Measurements from ENCODE around the gene TLX1. TPM values are rescaled to one million over a fixed set of nuclear protein-coding genes. Genes with fewer than 3 reads are reported as not detected.
A peak's percentile ranks its signal among the peaks of the same experiment; 100 is the strongest.

Gene TLX1
- total RNA-seq, 3 donors from 2014 or later: 0.93 to 1.0 TPM; not detected in 1

DNA sequence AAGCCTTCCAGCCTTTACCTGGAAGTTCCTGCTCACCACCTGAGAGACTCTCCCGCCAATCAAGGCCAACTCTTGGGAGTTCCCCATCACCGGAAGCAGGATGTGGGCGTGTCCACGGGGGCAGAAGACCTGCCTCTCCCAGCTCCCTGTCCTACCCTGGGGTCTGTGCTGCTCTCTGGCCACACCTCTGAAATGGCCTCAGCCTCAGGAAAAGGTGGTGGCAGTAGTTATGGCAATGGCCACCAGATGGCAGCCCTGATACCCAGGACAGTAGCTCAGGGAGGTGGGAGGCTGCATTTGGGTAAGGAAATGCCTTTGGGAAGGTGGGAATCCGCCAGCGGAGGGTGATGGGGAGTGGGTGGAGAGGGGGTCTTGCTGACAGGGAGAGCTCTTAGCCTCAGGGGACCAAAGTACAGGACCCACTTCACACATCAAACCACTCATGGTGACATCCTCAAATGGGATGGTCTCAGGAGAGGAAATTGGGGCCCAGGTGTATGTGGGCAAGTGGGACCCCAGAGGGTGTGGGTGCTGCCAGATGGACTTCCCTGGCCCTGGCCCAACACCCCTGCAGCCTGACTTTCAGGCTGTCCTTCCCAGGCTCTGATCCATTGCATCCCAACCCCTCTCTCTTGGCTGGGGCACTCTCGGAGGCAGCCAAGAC is 35.4 kb upstream of the TLX1 start:
- intact Hi-C loops (cut with DNase I, micrococcal nuclease): loop anchor here (2.0 to 10.0 kb wide), 2 partner anchors 47 to 49 kb away; no protein-coding TSS in a partner anchor
- H3K36me3 ChIP-seq (ENCODE audit: low read depth): no peaks in the 10 kb centered on the region
- no peaks in the 10 kb centered on the region for H3K4me1 ChIP-seq (ENCODE audit: low read depth)
- H3K9me3 ChIP-seq: no peaks in the 10 kb centered on the region
- peak; percentile 89 to 93 (median 91) for DNase-seq
- ATAC-seq: peak; percentile 98
- TF ChIP-seq, protein P1, sequence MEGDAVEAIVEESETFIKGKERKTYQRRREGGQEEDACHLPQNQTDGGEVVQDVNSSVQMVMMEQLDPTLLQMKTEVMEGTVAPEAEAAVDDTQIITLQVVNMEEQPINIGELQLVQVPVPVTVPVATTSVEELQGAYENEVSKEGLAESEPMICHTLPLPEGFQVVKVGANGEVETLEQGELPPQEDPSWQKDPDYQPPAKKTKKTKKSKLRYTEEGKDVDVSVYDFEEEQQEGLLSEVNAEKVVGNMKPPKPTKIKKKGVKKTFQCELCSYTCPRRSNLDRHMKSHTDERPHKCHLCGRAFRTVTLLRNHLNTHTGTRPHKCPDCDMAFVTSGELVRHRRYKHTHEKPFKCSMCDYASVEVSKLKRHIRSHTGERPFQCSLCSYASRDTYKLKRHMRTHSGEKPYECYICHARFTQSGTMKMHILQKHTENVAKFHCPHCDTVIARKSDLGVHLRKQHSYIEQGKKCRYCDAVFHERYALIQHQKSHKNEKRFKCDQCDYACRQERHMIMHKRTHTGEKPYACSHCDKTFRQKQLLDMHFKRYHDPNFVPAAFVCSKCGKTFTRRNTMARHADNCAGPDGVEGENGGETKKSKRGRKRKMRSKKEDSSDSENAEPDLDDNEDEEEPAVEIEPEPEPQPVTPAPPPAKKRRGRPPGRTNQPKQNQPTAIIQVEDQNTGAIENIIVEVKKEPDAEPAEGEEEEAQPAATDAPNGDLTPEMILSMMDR (IDR thresholded peaks at IDR 0.05): peak; percentile 65
- H3K4me3 ChIP-seq: no peak overlapping the region

DNA sequence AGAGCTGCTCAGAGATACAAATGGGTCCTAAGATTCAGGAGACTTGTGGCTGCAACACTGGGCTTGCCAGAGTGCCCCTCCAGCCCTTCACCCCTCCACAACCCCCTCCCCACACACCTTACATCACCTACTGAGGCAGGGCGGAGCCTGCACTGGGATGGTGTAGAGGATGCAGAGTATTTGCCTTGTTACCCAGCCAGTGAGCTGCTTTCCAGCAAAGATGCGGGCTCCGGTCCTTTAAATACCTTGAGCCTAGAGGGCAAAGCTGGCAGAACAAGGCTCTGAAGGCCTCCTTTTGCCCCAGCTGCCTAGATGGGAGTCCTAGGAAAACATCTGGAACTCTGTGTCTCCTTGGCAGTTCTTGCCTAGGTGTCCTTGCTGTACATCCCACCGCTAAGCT is 34.7 kb upstream of the TLX1 start:
- H3K9me3 ChIP-seq: no peaks in the 10 kb centered on the region
- TF ChIP-seq, protein P1 (IDR thresholded peaks at IDR 0.05): no peak
- no peak for ATAC-seq
- no peak for DNase-seq
- no peaks in the 10 kb centered on the region for H3K36me3 ChIP-seq (ENCODE audit: low read depth)
- intact Hi-C loops (cut with DNase I, micrococcal nuclease): loop anchor here (2.0 to 10.0 kb wide), 2 partner anchors 46 to 48 kb away; no protein-coding TSS in a partner anchor
- H3K4me1 ChIP-seq (ENCODE audit: low read depth): no peaks in the 10 kb centered on the region
- no peak overlapping the region for H3K4me3 ChIP-seq

DNA sequence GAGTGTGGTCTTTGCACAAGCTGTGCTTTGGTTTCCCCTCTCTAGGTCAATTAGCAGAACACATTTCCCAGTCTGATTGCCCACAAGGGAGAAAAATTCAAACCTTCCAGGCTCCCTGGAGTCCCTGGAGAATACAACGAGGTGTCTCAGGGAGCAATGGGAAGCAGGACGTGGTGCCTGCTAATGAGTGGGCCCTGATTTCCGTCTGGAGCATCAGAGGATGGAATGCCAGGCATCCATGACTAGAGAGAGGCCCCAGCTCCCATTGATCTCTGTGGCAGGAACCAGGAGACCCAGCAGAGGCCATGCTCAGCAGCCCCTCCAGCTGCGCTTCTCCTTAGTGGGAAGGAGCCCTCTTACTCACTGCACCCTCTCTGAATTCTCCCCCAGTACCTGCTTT is 33.2 kb upstream of the TLX1 start:
- Histone ChIP-seq H3K36me3 (ENCODE audit: low read depth) (no peaks in the 10 kb centered on the region), H3K4me3 (no peak overlapping the region), H3K9me3 (no peaks in the 10 kb centered on the region), H3K4me1 (ENCODE audit: low read depth) (no peaks in the 10 kb centered on the region)
- intact Hi-C loops (cut with DNase I, micrococcal nuclease): loop anchor here (2.0 to 10.0 kb wide), 2 partner anchors 45 to 47 kb away; no protein-coding TSS in a partner anchor
- ATAC-seq (no peak), DNase-seq (no peak)
- TF ChIP-seq, protein P1 (IDR thresholded peaks at IDR 0.05): no peak

DNA sequence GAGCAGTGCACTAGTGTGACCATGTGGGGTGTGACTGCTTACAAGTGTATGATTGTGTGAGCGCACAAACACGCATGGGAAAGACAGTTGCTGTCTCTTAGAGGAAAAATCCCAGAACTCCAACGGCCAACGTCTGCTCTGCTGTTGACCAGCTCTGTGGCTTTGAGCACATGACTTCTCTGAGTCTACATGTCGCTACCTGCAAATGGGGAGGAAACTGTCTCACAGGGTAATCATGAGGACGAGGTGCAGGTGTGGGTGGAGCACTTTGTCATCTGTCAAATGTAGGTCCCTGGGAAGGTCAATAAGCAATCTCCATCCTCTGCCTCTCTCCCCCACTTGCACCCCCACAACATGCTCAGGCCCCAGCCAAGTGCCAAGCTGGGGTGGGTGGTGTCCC is 31.2 kb upstream of the TLX1 start:
- H3K4me3 ChIP-seq: no peak overlapping the region
- TF ChIP-seq, protein P1 (IDR thresholded peaks at IDR 0.05): no peak
- intact Hi-C loops (cut with DNase I, micrococcal nuclease): loop anchor here in 1 of 2 donors (10.0 kb wide), 1 partner anchor 45 kb away; no protein-coding TSS in a partner anchor
- no peaks in the 10 kb centered on the region for H3K36me3 ChIP-seq (ENCODE audit: low read depth)
- H3K9me3 ChIP-seq: no peaks in the 10 kb centered on the region
- no peak for DNase-seq
- H3K4me1 ChIP-seq (ENCODE audit: low read depth): no peaks in the 10 kb centered on the region
- no peak for ATAC-seq

DNA sequence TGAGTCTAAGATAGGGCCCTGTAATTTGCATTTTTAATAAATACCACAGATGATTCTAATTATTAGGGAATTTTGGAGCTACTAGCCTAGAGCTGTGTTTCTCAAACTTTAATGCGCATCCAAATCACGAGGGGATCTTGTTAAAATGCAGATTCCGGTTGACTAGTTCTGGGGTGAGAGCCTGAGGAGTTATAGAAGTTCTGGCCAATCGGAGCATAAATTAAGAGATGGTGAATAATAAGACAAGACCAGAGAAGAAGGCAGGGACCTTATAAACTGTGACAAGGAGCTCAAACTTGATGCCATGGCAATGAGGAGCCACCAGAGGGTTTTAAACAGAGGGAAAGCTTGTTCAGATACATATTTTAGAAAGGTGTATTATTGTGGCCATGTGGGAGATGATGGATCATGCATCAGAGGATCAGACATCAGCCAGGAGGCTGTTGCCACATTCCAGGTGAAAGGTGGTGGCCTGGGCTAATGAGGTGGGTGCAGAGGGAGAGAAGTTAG is 29.7 kb upstream of the TLX1 start:
- no peaks in the 10 kb centered on the region for H3K4me1 ChIP-seq (ENCODE audit: low read depth)
- no peaks in the 10 kb centered on the region for H3K9me3 ChIP-seq
- no peaks in the 10 kb centered on the region for H3K36me3 ChIP-seq (ENCODE audit: low read depth)
- no peak for DNase-seq
- H3K4me3 ChIP-seq: no peak overlapping the region
- TF ChIP-seq, protein P1 (IDR thresholded peaks at IDR 0.05): no peak
- ATAC-seq: no peak
- intact Hi-C loops (cut with DNase I, micrococcal nuclease): no loop called here

Measured in mucosa of descending colon (tissue), 3 donors.